HG03108 (cell line): ENCODE data around the gene ABLIM3.

Experiments
- ATAC-seq: cut with Tn5 transposase; IDR thresholded peaks from one replicate; pipeline ENCODE4 v1.9.1; 2021; ENCODE audit warnings: moderate library complexity; ENCODE audit not compliant: unreplicated experiment

ABLIM3 gene

GRCh38 chr5:149156435-149157083 lies 15.3 kb downstream of the ABLIM3 start:
- no peak for ATAC-seq

- no peak for ATAC-seq
Observed at GRCh38 chr5:149157330-149157729, 16.0 kb downstream of the ABLIM3 start.

GRCh38 chr5:149160291-149160787 lies 19.0 kb downstream of the ABLIM3 start:
- no peak for ATAC-seq

- ATAC-seq: no peak
Observed at GRCh38 chr5:149161026-149161687, 19.9 kb downstream of the ABLIM3 start.

- no peak for ATAC-seq
Observed at GRCh38 chr5:149161850-149162249, 20.6 kb downstream of the ABLIM3 start.

- peak; percentile 70 for ATAC-seq
Observed at GRCh38 chr5:149162401-149163084, 21.2 kb downstream of the ABLIM3 start.

GRCh38 chr5:149164731-149165130 lies 23.4 kb downstream of the ABLIM3 start:
- no peak for ATAC-seq

GRCh38 chr5:149166128-149166527 lies 24.8 kb downstream of the ABLIM3 start:
- no peak for ATAC-seq

GRCh38 chr5:149166591-149167100 lies 25.4 kb downstream of the ABLIM3 start:
- no peak for ATAC-seq

- ATAC-seq: no peak
Observed at GRCh38 chr5:149168276-149168906, 27.1 kb downstream of the ABLIM3 start.

- no peak for ATAC-seq
Observed at GRCh38 chr5:149170299-149170698, 29.0 kb downstream of the ABLIM3 start.

- peak; percentile 51 for ATAC-seq
Observed at GRCh38 chr5:149172261-149172660, 31.0 kb downstream of the ABLIM3 start.

GRCh38 chr5:149172709-149173505 lies 31.6 kb downstream of the ABLIM3 start:
- peak; percentile 25 for ATAC-seq

GRCh38 chr5:149174847-149175234 lies 33.5 kb downstream of the ABLIM3 start:
- ATAC-seq: no peak

- no peak for ATAC-seq
Observed at GRCh38 chr5:149175346-149176105, 34.2 kb downstream of the ABLIM3 start.

- ATAC-seq: no peak
Observed at GRCh38 chr5:149177339-149177843, 36.1 kb downstream of the ABLIM3 start.

- no peak for ATAC-seq
Observed at GRCh38 chr5:149177911-149178565, 36.7 kb downstream of the ABLIM3 start.

- ATAC-seq: no peak
Observed at GRCh38 chr5:149181732-149182131, 40.4 kb downstream of the ABLIM3 start.

- ATAC-seq: no peak
Observed at GRCh38 chr5:149182241-149182640, 40.9 kb downstream of the ABLIM3 start.
